Raji (cell line): ENCODE measurements around the gene CD207.

ENCODE experiments used
- POLR2A ChIP-seq: IDR thresholded peaks from 2 replicates; pipeline ENCODE4 v1.6.1; 2011; ENCODE audit warnings: low read depth, low read length, control low read depth; ENCODE audit not compliant: insufficient read depth

Gene CD207

GRCh38 chr2:70833246-70833645, 2.4 kb downstream of the CD207 start:
- no peak for TF ChIP-seq POLR2A

DNA sequence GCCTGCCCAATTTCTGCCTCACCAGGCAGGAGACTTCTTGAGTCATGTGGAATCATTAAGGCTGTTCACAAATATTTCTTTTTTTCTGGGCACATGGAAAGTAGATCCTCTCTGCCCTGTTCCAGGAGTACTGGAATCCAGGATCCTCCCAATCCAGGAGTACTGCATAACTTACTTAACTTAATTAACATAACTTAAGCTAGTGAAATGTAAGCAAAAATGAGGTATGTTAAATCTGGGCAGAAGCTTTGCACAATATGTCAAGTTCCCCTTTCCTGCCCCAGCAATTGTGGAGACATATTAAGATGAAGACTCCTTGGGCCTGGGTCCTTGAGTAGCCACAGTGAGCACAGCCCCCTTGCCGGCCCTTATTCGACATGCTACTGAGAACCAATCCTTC, 3.2 kb downstream of the CD207 start:
- no peak for TF ChIP-seq POLR2A

DNA sequence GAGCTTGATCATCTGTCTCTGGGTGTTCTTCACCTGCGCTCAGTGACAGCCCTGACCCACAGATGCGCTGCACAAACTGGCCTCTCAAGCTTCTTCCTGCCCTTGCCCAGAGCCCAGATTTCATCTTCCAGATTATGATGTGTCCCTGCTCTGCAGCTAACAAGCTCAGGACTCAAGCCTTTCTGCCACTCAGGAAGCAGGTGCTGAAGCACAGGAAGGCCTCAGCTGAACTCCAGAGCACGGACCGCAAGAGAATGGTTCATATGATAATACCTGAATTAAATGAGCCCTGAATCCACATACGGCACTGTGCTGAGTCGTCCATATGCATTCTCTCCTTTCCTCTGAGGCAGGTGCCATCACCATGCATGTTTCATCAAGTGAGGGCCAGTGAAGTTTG, 3.8 kb downstream of the CD207 start:
- no peak for TF ChIP-seq POLR2A

DNA sequence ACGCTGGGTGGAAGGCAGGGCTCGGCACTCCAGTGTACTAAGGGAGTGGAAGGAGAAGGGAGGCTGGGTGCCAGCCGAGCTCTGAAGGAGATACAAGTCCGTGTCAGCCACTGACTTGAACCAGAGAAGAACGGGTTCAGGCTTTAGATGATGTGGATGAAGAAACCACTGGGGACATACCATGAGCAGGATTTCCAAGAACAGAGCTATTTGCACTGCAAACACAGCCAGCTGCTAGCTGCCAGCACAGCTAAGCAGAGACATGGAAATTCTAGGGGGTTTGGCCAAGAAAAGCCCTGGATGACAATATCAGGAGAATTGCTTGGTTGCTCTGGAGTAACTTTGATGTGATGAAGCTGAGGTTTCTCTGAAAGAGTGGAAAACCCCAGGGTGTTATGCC, 5.2 kb downstream of the CD207 start:
- no peak for TF ChIP-seq POLR2A

GRCh38 chr2:70829916-70830315, 5.7 kb downstream of the CD207 start:
- no peak for TF ChIP-seq POLR2A

GRCh38 chr2:70828914-70829824, 6.4 kb downstream of the CD207 start:
- no peak for TF ChIP-seq POLR2A

- no peak for TF ChIP-seq POLR2A
Observed at GRCh38 chr2:70828115-70828514, 7.5 kb downstream of the CD207 start.

DNA sequence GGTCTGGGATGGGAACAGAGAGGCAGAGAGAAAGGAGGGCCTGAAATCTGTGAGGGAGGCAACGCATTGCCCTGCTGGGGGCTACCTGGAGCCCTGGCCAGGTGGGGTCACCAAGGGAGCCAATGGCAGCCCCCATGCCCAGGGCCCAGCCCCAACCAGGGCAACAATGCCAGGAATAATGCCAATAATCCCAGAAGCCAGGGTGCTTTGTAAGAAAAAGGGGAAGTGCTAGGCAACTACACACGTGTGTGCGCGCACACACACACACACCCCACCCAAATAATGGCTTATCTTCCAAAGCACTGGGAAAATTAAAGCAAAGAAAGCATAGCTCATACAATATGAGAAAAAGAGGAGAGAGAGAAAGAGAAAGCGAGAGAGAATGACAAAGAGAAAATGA, 8.2 kb downstream of the CD207 start:
- TF ChIP-seq POLR2A = no peak

GRCh38 chr2:70826696-70827350, 8.8 kb downstream of the CD207 start:
- TF ChIP-seq POLR2A = no peak

- no peak for TF ChIP-seq POLR2A
Observed at GRCh38 chr2:70823249-70823648, 12.4 kb downstream of the CD207 start.

GRCh38 chr2:70822843-70823242, 12.8 kb downstream of the CD207 start:
- no peak for TF ChIP-seq POLR2A

DNA sequence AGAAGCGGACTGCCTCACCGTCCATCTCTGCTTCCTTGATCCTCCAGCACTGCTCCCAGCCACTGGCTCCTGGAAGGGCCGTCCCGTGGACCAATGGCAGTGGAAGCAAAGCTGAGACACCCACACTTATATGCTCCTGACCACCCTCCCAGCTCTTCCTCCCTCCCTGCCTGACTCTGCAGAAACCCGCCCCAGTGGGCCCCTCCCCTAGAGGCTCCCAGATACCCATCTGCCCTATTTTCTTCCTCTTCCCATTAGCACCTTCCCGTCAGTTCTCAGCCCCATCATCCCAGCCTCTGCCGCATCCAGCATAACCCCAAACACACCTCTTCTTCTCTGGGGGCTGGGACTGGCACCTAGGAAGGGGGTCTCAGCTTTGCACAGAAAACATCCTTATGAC, 15.1 kb downstream of the CD207 start, which contains the start of gene CLEC4F:
Gene CLEC4F (minus strand): TSS at position 101 of the 400 bp plus-strand sequence. CDS start 76 bp downstream, at position 25.
- no peak for TF ChIP-seq POLR2A

DNA sequence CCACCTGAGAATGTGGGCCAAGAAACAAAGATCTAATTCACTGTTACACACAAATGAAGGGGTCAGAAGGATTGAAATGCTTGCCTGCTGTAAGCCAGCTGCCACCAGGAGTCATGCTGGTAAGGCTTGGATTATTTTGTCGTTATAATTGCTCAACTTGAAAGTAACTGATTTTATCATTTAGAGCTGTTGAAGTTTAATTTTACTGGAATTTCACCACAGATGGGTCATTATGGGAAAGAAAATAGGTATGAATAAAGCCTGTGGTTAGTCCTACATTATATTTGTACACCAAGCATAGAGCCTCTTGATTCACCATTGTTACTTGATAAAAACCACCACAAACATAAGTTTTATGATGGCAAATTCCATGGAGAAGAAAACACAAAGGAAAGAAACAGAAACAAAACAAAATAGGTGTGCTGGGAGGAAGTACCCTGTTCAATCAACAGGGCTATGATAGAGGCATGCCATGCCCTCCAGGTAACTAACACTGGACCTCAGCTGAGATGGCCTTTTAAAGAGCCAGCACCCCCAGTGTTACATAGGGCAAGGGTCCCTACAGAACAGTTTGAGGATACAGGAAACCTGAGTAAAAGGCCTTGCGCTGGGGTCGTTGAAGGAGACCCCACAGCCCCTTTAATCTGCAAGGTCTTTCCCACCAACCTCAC, 18.2 kb downstream of the CD207 start:
- TF ChIP-seq POLR2A = no peak

DNA sequence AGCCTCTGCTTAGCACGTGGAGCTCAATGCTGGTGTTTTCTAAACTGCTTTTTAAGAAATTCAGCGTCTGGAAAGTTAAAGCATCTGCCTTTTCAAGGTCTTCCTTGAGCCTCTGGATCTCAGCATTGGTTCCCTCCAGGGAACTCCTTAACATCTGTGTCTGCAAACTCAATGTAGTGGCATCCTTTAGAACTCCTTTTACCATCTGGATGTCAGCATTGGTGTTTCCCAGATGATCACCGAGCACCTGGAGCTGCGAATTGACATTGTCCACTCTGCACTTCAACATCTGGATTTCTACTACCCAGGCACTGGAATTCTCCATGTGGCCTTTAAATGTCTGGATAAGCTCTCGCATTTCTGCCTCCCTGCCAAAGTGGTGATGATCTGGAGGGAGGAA, 18.9 kb downstream of the CD207 start:
- TF ChIP-seq POLR2A = no peak

DNA sequence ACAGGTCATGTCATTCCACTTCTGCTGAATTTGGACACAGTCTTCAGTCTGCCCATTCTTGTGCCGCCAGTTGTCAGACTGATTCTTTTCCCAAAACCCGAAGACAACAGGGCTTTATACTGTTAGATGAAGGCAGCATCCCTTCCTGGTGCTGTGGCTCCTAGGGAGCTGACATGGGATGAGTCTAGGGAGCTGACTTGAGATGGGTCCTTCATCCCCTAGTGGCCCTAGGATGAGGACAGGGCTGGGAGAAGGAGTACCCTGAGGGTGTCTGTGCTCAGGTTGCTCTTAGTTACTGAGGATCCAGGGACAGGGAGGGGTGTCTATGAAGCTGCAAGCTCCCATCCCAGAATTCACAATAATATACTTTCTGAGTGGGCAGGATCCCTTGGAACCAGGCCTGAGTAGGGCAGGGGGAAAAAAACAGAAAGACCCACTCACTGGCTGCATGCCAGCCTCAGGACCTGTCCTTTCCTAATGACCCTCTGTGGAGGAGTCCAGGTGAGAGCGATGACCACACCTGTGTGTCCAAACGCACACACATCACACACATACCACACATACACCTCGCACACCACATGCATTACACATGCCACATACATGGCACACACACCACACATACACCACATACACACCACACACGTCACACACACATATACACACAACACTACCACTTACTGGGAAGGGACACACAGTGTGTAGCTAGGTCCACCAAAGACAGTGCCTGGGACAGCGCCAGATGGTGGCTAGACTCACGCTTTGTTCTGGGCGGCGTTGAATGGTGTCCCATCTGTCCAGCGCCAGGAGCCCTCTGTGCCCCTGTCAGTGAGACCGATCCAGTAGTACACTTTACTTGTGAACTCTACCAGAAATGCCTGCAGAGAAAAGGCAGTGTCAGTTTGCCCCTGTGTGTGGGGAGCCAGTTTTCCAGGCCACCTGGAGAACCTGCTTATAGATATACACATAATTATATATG, 26.3 kb downstream of the CD207 start:
- TF ChIP-seq POLR2A = no peak

- no peak for TF ChIP-seq POLR2A
Observed at GRCh38 chr2:70807828-70808118, 27.8 kb downstream of the CD207 start.
